BLaER1 (cell line): ENCODE measurements around the gene NUDT16L1.

Experiments used
- H3K27ac ChIP-seq: shearing (Covaris generic); formaldehyde crosslinking; 2 replicates; pipeline ENCODE4 v1.8.1; 2022
- H3K27me3 ChIP-seq: shearing (Covaris generic); formaldehyde crosslinking; 2 replicates; pipeline ENCODE4 v1.8.1; 2022
- H3K36me3 ChIP-seq: shearing (Covaris generic); formaldehyde crosslinking; 2 replicates; pipeline ENCODE4 v1.8.1; 2022
- H3K4me1 ChIP-seq: shearing (Covaris generic); formaldehyde crosslinking; 2 replicates; pipeline ENCODE4 v1.8.1; 2022
- H3K4me2 ChIP-seq: shearing (Covaris generic); formaldehyde crosslinking; 2 replicates; pipeline ENCODE4 v1.8.1; 2022
- H3K4me3 ChIP-seq: shearing (Covaris generic); formaldehyde crosslinking; 2 replicates; pipeline ENCODE4 v1.8.1; 2022
- H3K9ac ChIP-seq: shearing (Covaris generic); formaldehyde crosslinking; 2 replicates; pipeline ENCODE4 v1.8.1; 2022
- H3K9me3 ChIP-seq: shearing (Covaris generic); formaldehyde crosslinking; 2 replicates; pipeline ENCODE4 v1.8.1; 2022
- H4K20me1 ChIP-seq: shearing (Covaris generic); formaldehyde crosslinking; 2 replicates; pipeline ENCODE4 v1.8.1; 2022
- Cebpa-rat ChIP-seq: shearing (Covaris generic); IDR thresholded peaks from 2 replicates; pipeline ENCODE4 v1.8.1; 2022

The NUDT16L1 gene

DNA sequence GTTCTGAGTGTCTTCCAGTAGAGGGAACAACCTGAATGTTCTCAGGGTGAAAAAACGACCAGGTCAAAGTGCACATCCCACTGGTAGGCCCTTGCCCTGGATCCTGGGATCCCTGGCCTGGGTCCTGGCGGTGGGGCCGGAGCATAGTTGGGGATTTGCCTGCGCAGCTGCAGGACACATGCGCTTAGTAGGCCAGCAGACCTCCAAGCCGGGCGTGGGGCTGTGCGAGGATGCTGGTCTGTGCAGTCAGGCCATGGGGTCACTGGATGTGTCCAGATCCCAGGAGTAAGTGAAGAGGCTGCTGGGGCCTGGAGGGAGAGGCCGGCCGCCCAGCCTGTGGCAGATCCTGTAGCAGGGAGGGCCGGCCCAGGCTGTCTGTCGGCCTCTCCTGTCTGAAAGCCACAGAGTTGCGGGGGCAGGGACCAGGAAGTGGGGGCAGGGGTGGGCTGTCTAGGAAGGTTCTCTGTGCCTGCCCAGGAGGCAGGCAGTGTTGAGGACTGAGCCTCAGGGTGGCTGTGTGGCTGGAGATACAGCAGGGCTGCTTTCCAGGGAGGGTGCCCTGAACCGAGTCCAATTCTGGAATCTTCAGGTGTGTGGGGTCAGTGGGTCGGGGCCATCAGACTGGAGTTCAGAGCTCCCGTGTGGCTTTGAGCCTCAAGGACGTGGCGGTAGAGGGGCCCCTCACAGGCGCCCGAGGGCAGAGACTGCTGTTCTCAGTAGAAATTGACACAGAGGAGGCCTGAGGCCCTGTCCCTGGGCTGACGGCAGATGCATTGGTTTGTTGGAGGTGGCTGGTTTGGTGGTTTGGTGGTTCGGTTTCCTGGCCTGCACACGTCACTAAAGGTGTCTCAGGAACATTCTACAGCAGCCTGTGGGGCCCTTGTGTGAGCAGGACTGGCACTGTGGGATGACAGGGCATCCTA lies 17.2 kb upstream of the NUDT16L1 start:
- H3K4me3 ChIP-seq = no peak overlapping the region
- H3K4me1 ChIP-seq = peaks cover 29% of the 10 kb centered on the region
- H3K27ac ChIP-seq = peak overlapping the region; percentile 56
- peak overlapping the region; percentile 67 for H3K4me2 ChIP-seq
- H3K9me3 ChIP-seq = no peaks in the 10 kb centered on the region
- peaks cover 36% of the 10 kb centered on the region for H4K20me1 ChIP-seq
- TF ChIP-seq Cebpa-rat = no peak
- H3K36me3 ChIP-seq = peaks cover 87% of the 10 kb centered on the region
- H3K9ac ChIP-seq = peak overlapping the region; percentile 63
- no peaks in the 10 kb centered on the region for H3K27me3 ChIP-seq

DNA sequence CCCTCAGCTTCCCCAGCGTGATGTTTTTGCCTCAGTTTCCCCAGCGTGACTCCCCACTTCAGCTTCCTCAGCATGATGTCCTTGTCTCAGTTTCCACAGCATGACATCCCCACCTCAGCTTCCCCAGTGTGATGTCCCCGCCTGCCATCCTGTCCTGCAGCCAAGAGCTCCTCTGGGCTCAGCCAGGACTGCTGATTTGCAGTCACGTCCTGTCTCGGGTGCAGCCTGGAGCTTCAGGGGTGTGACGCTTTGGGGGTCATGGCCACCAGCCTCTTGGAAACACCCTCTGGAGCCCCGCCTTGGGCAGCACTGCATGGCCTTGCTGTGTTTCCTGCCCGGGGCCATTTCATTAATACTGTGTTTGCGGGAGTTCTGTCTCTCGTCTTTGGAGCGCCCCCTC lies 16.5 kb upstream of the NUDT16L1 start:
- no peak overlapping the region for H3K4me3 ChIP-seq
- no peak overlapping the region; the same call in 1 of the 2 replicates for H3K4me2 ChIP-seq

DNA sequence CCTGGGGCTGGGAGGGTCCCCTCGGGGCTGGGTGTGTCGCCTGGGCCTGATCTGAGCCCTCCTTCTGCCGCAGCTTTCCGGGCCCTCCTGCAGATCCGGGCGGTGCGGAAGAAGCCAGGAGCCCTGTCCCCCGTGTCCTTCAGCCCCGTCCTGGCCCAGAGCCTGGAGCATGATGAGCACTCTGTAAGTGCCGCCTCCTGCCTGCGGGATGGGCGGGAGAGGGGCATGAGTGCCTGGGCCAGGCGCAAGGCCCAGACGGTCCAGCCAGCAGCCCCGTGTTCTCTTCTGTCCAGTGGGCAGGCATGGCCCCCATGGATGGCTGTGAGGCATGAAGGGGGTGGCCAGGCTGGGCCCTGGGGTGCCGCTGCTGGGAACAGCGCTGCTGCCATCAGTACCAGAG lies 16.0 kb upstream of the NUDT16L1 start:
- Histone ChIP-seq H3K9me3 (no peaks in the 10 kb centered on the region), H4K20me1 (peaks cover 42% of the 10 kb centered on the region), H3K4me2 (no peak overlapping the region), H3K27ac (no peak overlapping the region), H3K27me3 (no peaks in the 10 kb centered on the region), H3K9ac (no peak overlapping the region), H3K4me1 (peaks cover 29% of the 10 kb centered on the region), H3K36me3 (peaks cover 87% of the 10 kb centered on the region), H3K4me3 (no peak overlapping the region)
- no peak for TF ChIP-seq Cebpa-rat

More for the DNA sequence above, 16.5 kb upstream of the NUDT16L1 start:
- Histone ChIP-seq H3K27me3 (no peaks in the 10 kb centered on the region), H3K36me3 (peaks cover 87% of the 10 kb centered on the region), H3K9ac (no peak overlapping the region), H4K20me1 (peaks cover 42% of the 10 kb centered on the region), H3K27ac (no peak overlapping the region), H3K4me1 (peaks cover 29% of the 10 kb centered on the region), H3K9me3 (no peaks in the 10 kb centered on the region)
- TF ChIP-seq Cebpa-rat = no peak

GRCh38 chr16:4677994-4678393 lies 15.4 kb upstream of the NUDT16L1 start:
- peaks cover 29% of the 10 kb centered on the region for H3K4me1 ChIP-seq
- H3K27me3 ChIP-seq = no peaks in the 10 kb centered on the region
- no peak overlapping the region for H3K27ac ChIP-seq
- peak overlapping the region; percentile 12; the same call in 1 of the 2 replicates for H3K4me2 ChIP-seq
- peaks cover 87% of the 10 kb centered on the region for H3K36me3 ChIP-seq
- TF ChIP-seq Cebpa-rat = no peak
- H3K9me3 ChIP-seq = no peaks in the 10 kb centered on the region
- peaks cover 42% of the 10 kb centered on the region for H4K20me1 ChIP-seq
- H3K4me3 ChIP-seq = no peak overlapping the region
- no peak overlapping the region for H3K9ac ChIP-seq

DNA sequence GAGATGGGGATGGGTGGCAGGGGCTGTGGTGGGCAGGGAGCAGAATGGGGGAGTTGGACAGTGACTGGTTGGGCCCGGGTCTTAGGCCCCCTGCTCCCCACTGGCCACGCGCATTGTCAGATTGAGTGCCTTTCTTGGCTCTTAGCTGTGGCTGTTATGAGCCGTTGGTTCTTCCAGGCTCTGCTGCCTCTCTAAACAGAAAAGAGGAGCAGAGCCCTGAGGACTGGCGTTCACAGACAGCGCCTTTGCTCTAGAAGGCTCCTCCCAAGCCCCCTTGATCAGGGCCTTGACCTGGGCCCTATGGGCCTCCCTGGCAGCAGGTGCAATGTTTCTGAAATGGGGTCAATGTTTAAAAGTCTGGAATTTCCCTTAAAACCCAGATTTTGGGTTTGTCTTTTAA lies 14.8 kb upstream of the NUDT16L1 start:
- Histone ChIP-seq H3K4me3 (no peak overlapping the region), H3K4me1 (peaks cover 29% of the 10 kb centered on the region), H3K4me2 (peak overlapping the region; percentile 12; the same call in 1 of the 2 replicates), H3K36me3 (peaks cover 87% of the 10 kb centered on the region), H3K27ac (peak overlapping the region; percentile 13; the same call in 1 of the 2 replicates), H3K9me3 (no peaks in the 10 kb centered on the region), H4K20me1 (peaks cover 42% of the 10 kb centered on the region), H3K27me3 (no peaks in the 10 kb centered on the region), H3K9ac (no peak overlapping the region; the same call in 1 of the 2 replicates)
- no peak for TF ChIP-seq Cebpa-rat

GRCh38 chr16:4679156-4679849 lies 14.1 kb upstream of the NUDT16L1 start:
- Histone ChIP-seq H3K27me3 (no peaks in the 10 kb centered on the region), H3K9me3 (no peaks in the 10 kb centered on the region), H3K27ac (no peak overlapping the region), H3K36me3 (peaks cover 87% of the 10 kb centered on the region), H3K9ac (no peak overlapping the region; the same call in 1 of the 2 replicates), H3K4me3 (no peak overlapping the region), H3K4me2 (peak overlapping the region; percentile 12; the same call in 1 of the 2 replicates), H3K4me1 (peaks cover 29% of the 10 kb centered on the region), H4K20me1 (peaks cover 42% of the 10 kb centered on the region)
- no peak for TF ChIP-seq Cebpa-rat

- peaks cover 28% of the 10 kb centered on the region for H3K4me1 ChIP-seq
- H3K9ac ChIP-seq = no peak overlapping the region
- H3K27ac ChIP-seq = no peak overlapping the region
- H3K4me3 ChIP-seq = no peak overlapping the region
- H3K27me3 ChIP-seq = no peaks in the 10 kb centered on the region
- H3K36me3 ChIP-seq = peaks cover 92% of the 10 kb centered on the region
- no peaks in the 10 kb centered on the region for H3K9me3 ChIP-seq
- H3K4me2 ChIP-seq = no peak overlapping the region
- no peak for TF ChIP-seq Cebpa-rat
- peaks cover 42% of the 10 kb centered on the region for H4K20me1 ChIP-seq
Measured at GRCh38 chr16:4679850-4680636, 13.3 kb upstream of the NUDT16L1 start.

DNA sequence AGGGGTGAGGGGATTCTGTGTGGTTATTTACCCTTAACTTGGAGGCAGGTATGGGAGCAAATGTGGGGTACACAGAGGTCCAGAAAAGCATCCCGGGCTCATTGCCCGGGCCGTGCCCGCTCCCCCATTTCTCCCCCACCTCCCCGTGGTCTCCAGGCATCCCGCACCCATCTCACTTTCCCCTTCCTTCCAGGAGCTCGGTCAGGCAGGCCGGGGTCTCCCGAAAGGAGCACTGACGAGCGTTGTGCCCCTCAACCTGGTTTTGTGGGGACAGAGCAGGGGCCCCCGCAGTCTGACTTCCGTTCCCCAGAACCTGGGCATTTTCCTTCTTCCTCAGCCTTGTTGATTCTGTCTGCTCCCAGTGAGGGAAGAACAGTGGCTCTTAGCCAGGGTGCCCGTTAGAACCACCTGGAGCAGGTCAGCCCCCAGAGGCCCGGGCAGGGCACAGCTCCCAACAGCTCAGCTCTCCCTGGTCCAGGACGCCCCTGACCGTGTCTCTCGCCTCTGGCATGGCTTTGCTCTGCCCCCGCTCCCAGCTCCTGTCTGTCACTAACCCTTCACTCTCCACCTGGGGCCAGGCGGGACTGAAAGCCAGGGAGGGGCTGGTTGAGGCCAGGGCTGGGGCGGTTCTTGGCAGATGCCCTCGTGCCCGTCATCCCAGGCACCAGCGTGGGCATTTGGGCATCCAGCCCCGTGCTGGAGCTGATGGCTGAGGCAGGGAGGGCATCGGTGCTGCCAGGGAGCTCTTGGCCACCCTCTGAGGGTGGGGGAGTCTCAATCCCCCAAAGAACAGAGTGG lies 12.5 kb upstream of the NUDT16L1 start:
- H3K36me3 ChIP-seq = peaks cover 92% of the 10 kb centered on the region
- no peak for TF ChIP-seq Cebpa-rat

More for the DNA sequence above, 12.5 kb upstream of the NUDT16L1 start:
- no peak overlapping the region for H3K9ac ChIP-seq
- no peaks in the 10 kb centered on the region for H3K9me3 ChIP-seq
- H4K20me1 ChIP-seq = peaks cover 46% of the 10 kb centered on the region
- H3K27me3 ChIP-seq = no peaks in the 10 kb centered on the region
- H3K27ac ChIP-seq = no peak overlapping the region
- no peak overlapping the region for H3K4me2 ChIP-seq
- H3K4me1 ChIP-seq = peaks cover 26% of the 10 kb centered on the region
- no peak overlapping the region for H3K4me3 ChIP-seq
